Effector memory CD4-positive, alpha-beta T cell (primary cell): ENCODE data around the gene CCDC87.

Experiments
- DNase-seq, 3 donors: peaks; one replicate each; pipeline ENCODE4 v3.0.0-alpha.2; 2020
- H3K27ac ChIP-seq: 2 replicates; pipeline ENCODE4 v1.7.0; 2013; ENCODE audit warnings: mild to moderate bottlenecking, low read length, moderate library complexity; ENCODE audit not compliant: insufficient read depth, poor library complexity, severe bottlenecking
- H3K27me3 ChIP-seq: replicated peaks from 2 replicates; pipeline ENCODE4 v1.7.0; 2013; ENCODE audit warnings: mild to moderate bottlenecking, low read length; ENCODE audit not compliant: insufficient read depth, control insufficient read depth, poor library complexity, severe bottlenecking
- H3K36me3 ChIP-seq: 2 replicates; pipeline ENCODE4 v1.7.0; 2013; ENCODE audit warnings: mild to moderate bottlenecking, low read length, moderate library complexity; ENCODE audit not compliant: control insufficient read depth, insufficient read depth
- H3K4me1 ChIP-seq: 2 replicates; pipeline ENCODE4 v1.7.0; 2013; ENCODE audit warnings: low read length, mild to moderate bottlenecking; ENCODE audit not compliant: control insufficient read depth, insufficient read depth, poor library complexity, severe bottlenecking
- H3K4me3 ChIP-seq: 2 replicates; pipeline ENCODE4 v1.7.0; 2013; ENCODE audit warnings: low read length, low read depth, mild to moderate bottlenecking; ENCODE audit not compliant: insufficient read depth, poor library complexity, severe bottlenecking
- H3K9me3 ChIP-seq: 2 replicates; pipeline ENCODE4 v1.7.0; 2013; ENCODE audit warnings: mild to moderate bottlenecking, low read length, moderate library complexity; ENCODE audit not compliant: control insufficient read depth

CCDC87 gene

GRCh38 chr11:66566221-66566620 lies 26.6 kb downstream of the CCDC87 start:
- Histone ChIP-seq H3K27me3 (no peaks in the 10 kb centered on the region), H3K4me1 (peaks cover 5% of the 10 kb centered on the region), H3K4me3 (no peak overlapping the region), H3K27ac (no peak overlapping the region), H3K36me3 (no peaks in the 10 kb centered on the region), H3K9me3 (no peaks in the 10 kb centered on the region)
- DNase-seq: no peak

GRCh38 chr11:66564984-66565383 lies 27.9 kb downstream of the CCDC87 start:
- DNase-seq: no peak
- Histone ChIP-seq H3K27ac (no peak overlapping the region), H3K36me3 (no peaks in the 10 kb centered on the region), H3K4me3 (no peak overlapping the region), H3K4me1 (peaks cover 5% of the 10 kb centered on the region), H3K27me3 (no peaks in the 10 kb centered on the region), H3K9me3 (no peaks in the 10 kb centered on the region)

GRCh38 chr11:66564538-66564937 lies 28.3 kb downstream of the CCDC87 start:
- H3K4me1 ChIP-seq: peaks cover 5% of the 10 kb centered on the region
- H3K4me3 ChIP-seq: no peak overlapping the region
- no peak for DNase-seq
- H3K27me3 ChIP-seq: no peaks in the 10 kb centered on the region
- no peak overlapping the region for H3K27ac ChIP-seq
- H3K9me3 ChIP-seq: no peaks in the 10 kb centered on the region
- H3K36me3 ChIP-seq: no peaks in the 10 kb centered on the region

- no peaks in the 10 kb centered on the region for H3K27me3 ChIP-seq
- no peak overlapping the region for H3K27ac ChIP-seq
- no peaks in the 10 kb centered on the region for H3K36me3 ChIP-seq
- DNase-seq: no peak
- H3K9me3 ChIP-seq: no peaks in the 10 kb centered on the region
- peaks cover 8% of the 10 kb centered on the region for H3K4me1 ChIP-seq
- no peak overlapping the region for H3K4me3 ChIP-seq
Measured at GRCh38 chr11:66563832-66564231, 29.0 kb downstream of the CCDC87 start.

- Histone ChIP-seq H3K36me3 (no peaks in the 10 kb centered on the region), H3K4me1 (peaks cover 9% of the 10 kb centered on the region), H3K27me3 (no peaks in the 10 kb centered on the region), H3K9me3 (no peaks in the 10 kb centered on the region), H3K4me3 (no peak overlapping the region), H3K27ac (no peak overlapping the region)
- no peak for DNase-seq
Measured at GRCh38 chr11:66562907-66563583, 29.8 kb downstream of the CCDC87 start.

- no peak for DNase-seq
- H3K4me3 ChIP-seq: no peak overlapping the region
- H3K27me3 ChIP-seq: no peaks in the 10 kb centered on the region
- H3K36me3 ChIP-seq: no peaks in the 10 kb centered on the region
- H3K27ac ChIP-seq: no peak overlapping the region
- H3K9me3 ChIP-seq: no peaks in the 10 kb centered on the region
- peaks cover 4% of the 10 kb centered on the region for H3K4me1 ChIP-seq
Measured at GRCh38 chr11:66562275-66562674, 30.6 kb downstream of the CCDC87 start.

- H3K9me3 ChIP-seq: no peaks in the 10 kb centered on the region
- H3K4me1 ChIP-seq: peaks cover 4% of the 10 kb centered on the region
- H3K36me3 ChIP-seq: no peaks in the 10 kb centered on the region
- H3K4me3 ChIP-seq: no peak overlapping the region
- no peak for DNase-seq
- no peak overlapping the region for H3K27ac ChIP-seq
- no peaks in the 10 kb centered on the region for H3K27me3 ChIP-seq
Measured at GRCh38 chr11:66561975-66562248, 31.0 kb downstream of the CCDC87 start.

GRCh38 chr11:66561178-66561974 lies 31.5 kb downstream of the CCDC87 start:
- Histone ChIP-seq H3K27me3 (no peaks in the 10 kb centered on the region), H3K27ac (no peak overlapping the region), H3K36me3 (no peaks in the 10 kb centered on the region), H3K9me3 (no peaks in the 10 kb centered on the region), H3K4me3 (no peak overlapping the region), H3K4me1 (peaks cover 4% of the 10 kb centered on the region)
- DNase-seq: no peak

GRCh38 chr11:66559866-66560676 lies 32.8 kb downstream of the CCDC87 start:
- no peaks in the 10 kb centered on the region for H3K36me3 ChIP-seq
- DNase-seq: no peak
- no peaks in the 10 kb centered on the region for H3K27me3 ChIP-seq
- no peaks in the 10 kb centered on the region for H3K9me3 ChIP-seq
- H3K4me3 ChIP-seq: no peak overlapping the region
- H3K4me1 ChIP-seq: peaks cover 4% of the 10 kb centered on the region
- no peak overlapping the region for H3K27ac ChIP-seq
